Measurements from ENCODE around the gene GBX2. TPM values are rescaled to one million over a fixed set of nuclear protein-coding genes. Genes with fewer than 3 reads are reported as not detected.

GBX2 gene
- total RNA-seq, 1 experiment from 2014 or later = 10.2 TPM

- no peaks in the 10 kb centered on the region for H3K36me3 ChIP-seq (ENCODE audit: control insufficient read depth, insufficient read depth, low read length)
- H3K27me3 ChIP-seq (ENCODE audit: control insufficient read depth, insufficient read depth, low read length) = no peaks in the 10 kb centered on the region
- in situ Hi-C loops (cut with HindIII; ENCODE audit: low pct_unique_long_range_greater_than_20kb, low sequenced_read_pairs) (no loop called here), intact Hi-C loops (cut with micrococcal nuclease; ENCODE audit: unreplicated experiment) (no loop called here)
- POLR2A ChIA-PET = no interaction called here
- no TSS peak for BruUV-seq (replicated peaks)
- peaks cover 8% of the 10 kb centered on the region for H3K4me1 ChIP-seq (ENCODE audit: control insufficient read depth, insufficient read depth, low read length)
- H3K27ac ChIP-seq (ENCODE audit: low read length) = no peak overlapping the region
- no peak for TF ChIP-seq REST (IDR thresholded peaks at IDR 0.05; ENCODE audit: insufficient read depth in 1 of 2, low read depth in 2 of 2, low read length in 1 of 2)
- TF ChIP-seq POLR2AphosphoS5 (IDR thresholded peaks at IDR 0.05; ENCODE audit: low read depth, low read length) = no peak
- no peak for TF ChIP-seq TCF7L2 (IDR thresholded peaks at IDR 0.05; ENCODE audit: low read depth, low read length)
- no peak for TF ChIP-seq CTCF (IDR thresholded peaks at IDR 0.05)
- TF ChIP-seq SIN3A (IDR thresholded peaks at IDR 0.05; ENCODE audit: borderline replicate concordance, insufficient read depth, low read depth, low read length) = no peak
- no peaks in the 10 kb centered on the region for H3K9me3 ChIP-seq (ENCODE audit: control insufficient read depth, insufficient read depth, low read depth, low read length)
- CTCF ChIA-PET = no interaction called here
- DNase-seq (ENCODE audit: low read depth, low spot score) = no peak
- no peak overlapping the region for H3K4me3 ChIP-seq (ENCODE audit: low read depth in 2 of 2, low read length in 2 of 2)
- no peak for ATAC-seq
These were observed 16.5 kb upstream of the GBX2 start for GRCh38 chr2:236184701-236185100.

- Histone ChIP-seq H3K9me3 (ENCODE audit: control insufficient read depth, insufficient read depth, low read depth, low read length) (no peaks in the 10 kb centered on the region), H3K36me3 (ENCODE audit: control insufficient read depth, insufficient read depth, low read length) (no peaks in the 10 kb centered on the region), H3K27ac (ENCODE audit: low read length) (no peak overlapping the region; the same call in 1 of the 2 replicates), H3K4me3 (ENCODE audit: low read depth in 2 of 2, low read length in 2 of 2) (no peak overlapping the region), H3K27me3 (ENCODE audit: control insufficient read depth, insufficient read depth, low read length) (no peaks in the 10 kb centered on the region), H3K4me1 (ENCODE audit: control insufficient read depth, insufficient read depth, low read length) (peaks cover 8% of the 10 kb centered on the region)
- intact Hi-C loops (cut with micrococcal nuclease; ENCODE audit: unreplicated experiment) (loop anchor here (2.0 kb wide), 1 partner anchor 402 kb away; no protein-coding TSS in a partner anchor), in situ Hi-C loops (cut with HindIII; ENCODE audit: low pct_unique_long_range_greater_than_20kb, low sequenced_read_pairs) (no loop called here)
- peak; percentile 47 for DNase-seq (ENCODE audit: low read depth, low spot score)
- no peak for ATAC-seq
- CTCF ChIA-PET = interaction anchor here (0.6 to 2.4 kb wide), 4 partner anchors 244 to 415 kb away, joined by 4 to 8 read pairs (median 4); no protein-coding TSS in a partner anchor
- POLR2A ChIA-PET = interaction anchor here (0.6 kb wide), 1 partner anchor 263 kb away, joined by 7 read pairs; no protein-coding TSS in a partner anchor
- no TSS peak for BruUV-seq (replicated peaks)
- TF ChIP-seq CTCF (IDR thresholded peaks at IDR 0.05) (peak; percentile 82), REST (IDR thresholded peaks at IDR 0.05; ENCODE audit: insufficient read depth in 1 of 2, low read depth in 2 of 2, low read length in 1 of 2) (no peak), TCF7L2 (IDR thresholded peaks at IDR 0.05; ENCODE audit: low read depth, low read length) (no peak)
These were observed 12.8 kb upstream of the GBX2 start for GRCh38 chr2:236180831-236181453.

All from Panc1 (cell line).